ENCODE results near the gene ETNK2.

The ETNK2 gene

GRCh38 chr1:204149107-204149506 lies 2.7 kb downstream of the ETNK2 start:
- no peaks in the 10 kb centered on the region for H3K9me3 ChIP-seq (ENCODE audit: control insufficient read depth in 5 of 5, low read length in 5 of 5)
- H3K36me3 ChIP-seq (ENCODE audit: control insufficient read depth in 5 of 5, insufficient read depth in 5 of 5, low read length in 5 of 5) = no peaks in the 10 kb centered on the region
- H3K9ac ChIP-seq (ENCODE audit: low read length in 5 of 5) = no peak overlapping the region
- peaks cover 0 to 18% (median 13%) of the 10 kb centered on the region in 5 donors for H3K4me1 ChIP-seq (ENCODE audit: control insufficient read depth in 5 of 5, insufficient read depth in 5 of 5, low read length in 5 of 5)
- H3K27me3 ChIP-seq (ENCODE audit: control insufficient read depth in 5 of 5, insufficient read depth in 4 of 5, low read length in 5 of 5) = peaks cover 0 to 16% (median 10%) of the 10 kb centered on the region in 5 donors
- no peak overlapping the region for H3K27ac ChIP-seq (ENCODE audit: low read depth, low read length)
- H3K4me3 ChIP-seq (ENCODE audit: low read depth in 1 of 5, low read length in 5 of 5) = no peak overlapping the region

- Histone ChIP-seq H3K36me3 (ENCODE audit: control insufficient read depth in 5 of 5, insufficient read depth in 5 of 5, low read length in 5 of 5) (no peaks in the 10 kb centered on the region), H3K4me3 (ENCODE audit: low read depth in 1 of 5, low read length in 5 of 5) (no peak overlapping the region), H3K27ac (ENCODE audit: low read depth, low read length) (no peak overlapping the region), H3K9me3 (ENCODE audit: control insufficient read depth in 5 of 5, low read length in 5 of 5) (no peaks in the 10 kb centered on the region), H3K9ac (ENCODE audit: low read length in 5 of 5) (no peak overlapping the region), H3K4me1 (ENCODE audit: control insufficient read depth in 5 of 5, insufficient read depth in 5 of 5, low read length in 5 of 5) (peaks cover 0 to 18% (median 13%) of the 10 kb centered on the region in 5 donors), H3K27me3 (ENCODE audit: control insufficient read depth in 5 of 5, insufficient read depth in 4 of 5, low read length in 5 of 5) (peaks cover 0 to 8% (median 5%) of the 10 kb centered on the region in 5 donors)
Measured at GRCh38 chr1:204147406-204148383, 4.1 kb downstream of the ETNK2 start.

- Histone ChIP-seq H3K4me1 (ENCODE audit: control insufficient read depth in 5 of 5, insufficient read depth in 5 of 5, low read length in 5 of 5) (peaks cover 0 to 11% (median 6%) of the 10 kb centered on the region in 5 donors), H3K9me3 (ENCODE audit: control insufficient read depth in 5 of 5, low read length in 5 of 5) (no peaks in the 10 kb centered on the region), H3K27me3 (ENCODE audit: control insufficient read depth in 5 of 5, insufficient read depth in 4 of 5, low read length in 5 of 5) (peaks cover 0 to 3% (median 0%) of the 10 kb centered on the region in 5 donors), H3K9ac (ENCODE audit: low read length in 5 of 5) (no peak overlapping the region), H3K36me3 (ENCODE audit: control insufficient read depth in 5 of 5, insufficient read depth in 5 of 5, low read length in 5 of 5) (no peaks in the 10 kb centered on the region), H3K27ac (ENCODE audit: low read depth, low read length) (no peak overlapping the region), H3K4me3 (ENCODE audit: low read depth in 1 of 5, low read length in 5 of 5) (no peak overlapping the region)
Measured at GRCh38 chr1:204146965-204147364, 4.9 kb downstream of the ETNK2 start.

GRCh38 chr1:204146309-204146708 lies 5.5 kb downstream of the ETNK2 start:
- Histone ChIP-seq H3K4me1 (ENCODE audit: control insufficient read depth in 5 of 5, insufficient read depth in 5 of 5, low read length in 5 of 5) (peaks cover 0 to 7% (median 4%) of the 10 kb centered on the region in 5 donors), H3K9ac (ENCODE audit: low read length in 5 of 5) (no peak overlapping the region), H3K9me3 (ENCODE audit: control insufficient read depth in 5 of 5, low read length in 5 of 5) (no peaks in the 10 kb centered on the region), H3K4me3 (ENCODE audit: low read depth in 1 of 5, low read length in 5 of 5) (no peak overlapping the region), H3K36me3 (ENCODE audit: control insufficient read depth in 5 of 5, insufficient read depth in 5 of 5, low read length in 5 of 5) (no peaks in the 10 kb centered on the region), H3K27ac (ENCODE audit: low read depth, low read length) (no peak overlapping the region), H3K27me3 (ENCODE audit: control insufficient read depth in 5 of 5, insufficient read depth in 4 of 5, low read length in 5 of 5) (peaks cover 0 to 2% (median 0%) of the 10 kb centered on the region in 5 donors)

GRCh38 chr1:204145033-204145504 lies 6.8 kb downstream of the ETNK2 start:
- Histone ChIP-seq H3K4me3 (ENCODE audit: low read depth in 1 of 5, low read length in 5 of 5) (no peak overlapping the region), H3K36me3 (ENCODE audit: control insufficient read depth in 5 of 5, insufficient read depth in 5 of 5, low read length in 5 of 5) (peaks cover 0 to 3% (median 0%) of the 10 kb centered on the region in 5 donors), H3K27me3 (ENCODE audit: control insufficient read depth in 5 of 5, insufficient read depth in 4 of 5, low read length in 5 of 5) (no peaks in the 10 kb centered on the region), H3K4me1 (ENCODE audit: control insufficient read depth in 5 of 5, insufficient read depth in 5 of 5, low read length in 5 of 5) (peaks cover 0 to under 1% (median 0%) of the 10 kb centered on the region in 5 donors), H3K27ac (ENCODE audit: low read depth, low read length) (no peak overlapping the region), H3K9ac (ENCODE audit: low read length in 5 of 5) (no peak overlapping the region), H3K9me3 (ENCODE audit: control insufficient read depth in 5 of 5, low read length in 5 of 5) (no peaks in the 10 kb centered on the region)

- H3K27me3 ChIP-seq (ENCODE audit: control insufficient read depth in 5 of 5, insufficient read depth in 4 of 5, low read length in 5 of 5) = no peaks in the 10 kb centered on the region
- H3K4me3 ChIP-seq (ENCODE audit: low read depth in 1 of 5, low read length in 5 of 5) = no peak overlapping the region
- no peak overlapping the region for H3K27ac ChIP-seq (ENCODE audit: low read depth, low read length)
- H3K4me1 ChIP-seq (ENCODE audit: control insufficient read depth in 5 of 5, insufficient read depth in 5 of 5, low read length in 5 of 5) = no peaks in the 10 kb centered on the region
- no peaks in the 10 kb centered on the region for H3K9me3 ChIP-seq (ENCODE audit: control insufficient read depth in 5 of 5, low read length in 5 of 5)
- H3K9ac ChIP-seq (ENCODE audit: low read length in 5 of 5) = no peak overlapping the region
- H3K36me3 ChIP-seq (ENCODE audit: control insufficient read depth in 5 of 5, insufficient read depth in 5 of 5, low read length in 5 of 5) = peaks cover 0 to 14% (median 0%) of the 10 kb centered on the region in 5 donors
Measured at GRCh38 chr1:204143276-204144041, 8.4 kb downstream of the ETNK2 start.

- H3K36me3 ChIP-seq (ENCODE audit: control insufficient read depth in 5 of 5, insufficient read depth in 5 of 5, low read length in 5 of 5) = peaks cover 0 to 15% (median 0%) of the 10 kb centered on the region in 5 donors
- H3K4me1 ChIP-seq (ENCODE audit: control insufficient read depth in 5 of 5, insufficient read depth in 5 of 5, low read length in 5 of 5) = no peaks in the 10 kb centered on the region
Measured at GRCh38 chr1:204142032-204142974, 9.5 kb downstream of the ETNK2 start.

GRCh38 chr1:204141131-204141530 lies 10.7 kb downstream of the ETNK2 start:
- H3K27ac ChIP-seq (ENCODE audit: low read depth, low read length) = no peak overlapping the region
- no peaks in the 10 kb centered on the region for H3K4me1 ChIP-seq (ENCODE audit: control insufficient read depth in 5 of 5, insufficient read depth in 5 of 5, low read length in 5 of 5)
- H3K36me3 ChIP-seq (ENCODE audit: control insufficient read depth in 5 of 5, insufficient read depth in 5 of 5, low read length in 5 of 5) = peaks cover 0 to 15% (median 0%) of the 10 kb centered on the region in 5 donors
- H3K27me3 ChIP-seq (ENCODE audit: control insufficient read depth in 5 of 5, insufficient read depth in 4 of 5, low read length in 5 of 5) = peaks cover 0 to 2% (median 0%) of the 10 kb centered on the region in 5 donors
- H3K9me3 ChIP-seq (ENCODE audit: control insufficient read depth in 5 of 5, low read length in 5 of 5) = no peaks in the 10 kb centered on the region
- no peak overlapping the region for H3K4me3 ChIP-seq (ENCODE audit: low read depth in 1 of 5, low read length in 5 of 5)
- no peak overlapping the region for H3K9ac ChIP-seq (ENCODE audit: low read length in 5 of 5)

More at GRCh38 chr1:204142032-204142974, 9.5 kb downstream of the ETNK2 start:
- Histone ChIP-seq H3K27me3 (ENCODE audit: control insufficient read depth in 5 of 5, insufficient read depth in 4 of 5, low read length in 5 of 5) (peaks cover 0 to 2% (median 0%) of the 10 kb centered on the region in 5 donors), H3K9me3 (ENCODE audit: control insufficient read depth in 5 of 5, low read length in 5 of 5) (no peaks in the 10 kb centered on the region), H3K4me3 (ENCODE audit: low read depth in 1 of 5, low read length in 5 of 5) (no peak overlapping the region), H3K27ac (ENCODE audit: low read depth, low read length) (no peak overlapping the region), H3K9ac (ENCODE audit: low read length in 5 of 5) (no peak overlapping the region)

- H3K9ac ChIP-seq (ENCODE audit: low read length in 5 of 5) = no peak overlapping the region
- H3K36me3 ChIP-seq (ENCODE audit: control insufficient read depth in 5 of 5, insufficient read depth in 5 of 5, low read length in 5 of 5) = peaks cover 0 to 15% (median 0%) of the 10 kb centered on the region in 5 donors
- H3K4me3 ChIP-seq (ENCODE audit: low read depth in 1 of 5, low read length in 5 of 5) = no peak overlapping the region
- H3K4me1 ChIP-seq (ENCODE audit: control insufficient read depth in 5 of 5, insufficient read depth in 5 of 5, low read length in 5 of 5) = no peaks in the 10 kb centered on the region
- no peaks in the 10 kb centered on the region for H3K9me3 ChIP-seq (ENCODE audit: control insufficient read depth in 5 of 5, low read length in 5 of 5)
- no peak overlapping the region for H3K27ac ChIP-seq (ENCODE audit: low read depth, low read length)
- H3K27me3 ChIP-seq (ENCODE audit: control insufficient read depth in 5 of 5, insufficient read depth in 4 of 5, low read length in 5 of 5) = peaks cover 0 to 2% (median 0%) of the 10 kb centered on the region in 5 donors
Measured at GRCh38 chr1:204139952-204140351, 11.9 kb downstream of the ETNK2 start.
